HG02870 (cell line): ENCODE data around the gene ASIC2.

Source experiments
- ATAC-seq: cut with Tn5 transposase; IDR thresholded peaks from one replicate; pipeline ENCODE4 v1.9.1; 2021; ENCODE audit warnings: mild to moderate bottlenecking, moderate library complexity; ENCODE audit not compliant: unreplicated experiment

ASIC2 gene

GRCh38 chr17:33258296-33258695 lies 34.8 kb downstream of the ASIC2 start:
- no peak for ATAC-seq

GRCh38 chr17:33245183-33245582 lies 47.9 kb downstream of the ASIC2 start:
- ATAC-seq, result no peak

GRCh38 chr17:33243732-33244131 lies 49.4 kb downstream of the ASIC2 start:
- ATAC-seq, result no peak

GRCh38 chr17:33242375-33243124 lies 50.5 kb downstream of the ASIC2 start:
- ATAC-seq, result no peak

GRCh38 chr17:33241390-33241789 lies 51.7 kb downstream of the ASIC2 start:
- no peak for ATAC-seq

- no peak for ATAC-seq
Observed at GRCh38 chr17:33240362-33240761, 52.7 kb downstream of the ASIC2 start.

GRCh38 chr17:33239702-33240101 lies 53.4 kb downstream of the ASIC2 start:
- ATAC-seq, result no peak

- ATAC-seq, result no peak
Observed at GRCh38 chr17:33234930-33235685, 58.0 kb downstream of the ASIC2 start.

GRCh38 chr17:33234233-33234632 lies 58.9 kb downstream of the ASIC2 start:
- no peak for ATAC-seq

GRCh38 chr17:33233811-33234177 lies 59.3 kb downstream of the ASIC2 start:
- ATAC-seq, result no peak

- ATAC-seq, result no peak
Observed at GRCh38 chr17:33229499-33229898, 63.6 kb downstream of the ASIC2 start.

- no peak for ATAC-seq
Observed at GRCh38 chr17:33229028-33229427, 64.1 kb downstream of the ASIC2 start.

- no peak for ATAC-seq
Observed at GRCh38 chr17:33228548-33228947, 64.5 kb downstream of the ASIC2 start.

GRCh38 chr17:33227911-33228310 lies 65.2 kb downstream of the ASIC2 start:
- no peak for ATAC-seq

GRCh38 chr17:33225994-33226393 lies 67.1 kb downstream of the ASIC2 start:
- ATAC-seq, result no peak

GRCh38 chr17:33225509-33225908 lies 67.6 kb downstream of the ASIC2 start:
- no peak for ATAC-seq

GRCh38 chr17:33220036-33220435 lies 73.1 kb downstream of the ASIC2 start:
- ATAC-seq, result no peak

- no peak for ATAC-seq
Observed at GRCh38 chr17:33218698-33219601, 74.1 kb downstream of the ASIC2 start.

- ATAC-seq, result no peak
Observed at GRCh38 chr17:33217891-33218290, 75.2 kb downstream of the ASIC2 start.

GRCh38 chr17:33214996-33215395 lies 78.1 kb downstream of the ASIC2 start:
- ATAC-seq, result no peak

- ATAC-seq, result no peak
Observed at GRCh38 chr17:33210285-33210684, 82.8 kb downstream of the ASIC2 start.
